GM19438 (cell line): ENCODE measurements around the gene SLC19A3.

ENCODE experiments used
- ATAC-seq: cut with Tn5 transposase; IDR thresholded peaks from one replicate; pipeline ENCODE4 v1.9.1; 2021; ENCODE audit warnings: low read depth; ENCODE audit not compliant: unreplicated experiment

SLC19A3 gene

DNA sequence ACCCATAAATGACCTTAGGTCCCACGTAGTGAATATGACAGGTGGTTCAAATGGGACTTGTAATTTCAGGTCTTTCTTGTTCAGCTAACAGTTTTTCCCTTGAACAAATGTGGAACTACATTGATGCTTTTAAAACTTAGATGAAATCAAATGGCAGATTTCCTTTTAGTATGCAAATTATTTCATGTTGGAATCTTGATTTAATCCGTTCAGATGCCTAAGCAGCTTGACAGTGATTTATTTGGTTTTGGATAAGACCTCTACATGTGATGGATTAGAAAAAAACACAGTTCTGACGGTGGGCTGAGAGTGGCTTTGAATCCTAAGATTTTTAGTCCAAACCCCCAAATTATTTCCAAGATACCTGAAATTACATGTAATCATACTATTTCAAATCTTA, 83.6 kb downstream of the SLC19A3 start:
- no peak for ATAC-seq
